Ascending aorta (tissue), 2 donors: Measurements from ENCODE around the gene MACROH2A1. TPM values are rescaled to one million over a fixed set of nuclear protein-coding genes. Genes with fewer than 3 reads are reported as not detected.

Experiments
- DNase-seq, 2 donors: peaks; one replicate each; pipeline ENCODE4 v3.0.0-alpha.2; 2019; ENCODE audit warnings: low spot score in 2 of 2
- H3K27ac ChIP-seq, 2 donors: fragments of 200-600 bp; sonication (generic); one replicate each; pipeline ENCODE4 v1.5.1; 2016 to 2017; ENCODE audit warnings: mild to moderate bottlenecking in 1 of 2
- H3K27me3 ChIP-seq: fragments of 200-600 bp; sonication (generic); one replicate; pipeline ENCODE4 v1.5.1; 2017
- H3K36me3 ChIP-seq, 2 donors: fragments of 200-600 bp; sonication (generic); one replicate each; pipeline ENCODE4 v1.5.1; 2016
- H3K4me1 ChIP-seq, 2 donors: fragments of 200-600 bp; sonication (generic); one replicate each; pipeline ENCODE4 v1.5.1; 2016 to 2017; ENCODE audit warnings: mild to moderate bottlenecking in 1 of 2
- H3K4me3 ChIP-seq, 2 donors: fragments of 200-600 bp; sonication (generic); one replicate each; pipeline ENCODE4 v1.5.1; 2016 to 2017; ENCODE audit warnings: mild to moderate bottlenecking in 1 of 2
- H3K9me3 ChIP-seq, 2 donors: fragments of 200-600 bp; sonication (generic); one replicate each; pipeline ENCODE4 v1.5.1; 2016
- intact Hi-C: fragments of 100-400 bp; cut with DNase I; formaldehyde crosslinking; loops from one replicate; pipeline ENCODE4 v1.15.1; 2023
- total RNA-seq: library from RNA; depleted of rRNA; stranded (reverse); fragments of >200 nt; gene quantifications from one replicate; pipeline ENCODE4 v1.1.0, GENCODE V29; 2016
- TF ChIP-seq, protein P1 (sequence below), 3 experiments: fragments of 200-600 bp in 2 of 3; fragments of 450-650 bp in 1 of 3; sonication (generic) in 2 of 3; IDR thresholded peaks; one replicate each; pipeline ENCODE4 v1.5.1; 2016 to 2019; ENCODE audit warnings: antibody characterized with exemption in 3 of 3, mild to moderate bottlenecking in 1 of 3, moderate library complexity in 1 of 3

Gene MACROH2A1
- total RNA-seq, 1 donor from 2014 or later = 216 TPM

DNA sequence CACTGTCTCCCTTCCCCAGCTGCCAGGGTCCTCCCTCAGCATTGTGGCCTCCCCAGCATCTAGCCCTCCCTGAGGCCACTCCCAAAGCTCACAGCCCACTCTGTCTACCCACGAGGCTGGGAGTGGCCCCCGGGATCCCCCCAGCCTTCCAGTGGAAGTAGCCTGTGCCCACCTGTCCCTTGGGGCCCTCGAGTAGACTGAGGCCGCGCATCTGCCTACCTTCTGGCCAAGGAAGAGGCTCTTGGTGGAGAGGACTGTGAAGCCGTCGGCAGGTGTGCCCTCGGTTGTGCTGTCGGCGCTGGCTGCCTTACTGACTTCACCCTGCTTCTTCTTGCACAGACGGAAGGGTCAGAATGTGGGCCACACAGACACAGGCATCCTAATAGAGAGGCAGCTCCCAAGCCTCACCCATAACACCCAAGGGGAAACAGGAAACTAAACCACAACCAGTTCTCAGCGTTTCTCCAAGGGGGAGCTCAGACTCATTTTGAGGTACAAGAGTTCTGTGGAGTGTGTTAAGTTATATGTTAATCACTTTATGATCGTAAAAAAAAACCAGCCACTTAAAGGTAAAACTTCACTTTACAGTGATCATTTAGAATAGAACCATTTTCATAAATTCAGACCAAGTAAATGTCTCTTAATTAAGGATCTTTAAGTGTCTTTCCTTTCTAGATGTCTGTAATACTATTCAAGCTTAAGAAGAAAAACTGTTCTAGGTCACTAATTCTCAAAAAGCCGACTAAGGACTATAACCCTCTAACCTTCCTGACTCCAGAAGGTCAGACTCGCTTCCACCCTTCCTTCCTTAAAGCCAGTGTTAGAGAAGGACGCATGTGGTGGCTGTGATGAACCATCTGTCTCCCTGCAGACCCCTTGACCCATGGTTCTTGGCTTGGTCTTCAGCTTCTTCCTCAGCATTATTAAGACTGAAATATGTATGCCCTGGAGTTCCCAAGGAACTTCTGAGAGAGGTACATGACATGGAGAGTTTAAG, 38.5 kb downstream of the MACROH2A1 start:
- no peaks in the 10 kb centered on the region for H3K9me3 ChIP-seq
- DNase-seq = peak in 1 of 2 donors; percentile 53
- H3K27me3 ChIP-seq = no peaks in the 10 kb centered on the region
- peaks cover 16 to 23% of the 10 kb centered on the region in 2 donors for H3K36me3 ChIP-seq
- intact Hi-C loops = no loop called here
- TF ChIP-seq, protein P1, sequence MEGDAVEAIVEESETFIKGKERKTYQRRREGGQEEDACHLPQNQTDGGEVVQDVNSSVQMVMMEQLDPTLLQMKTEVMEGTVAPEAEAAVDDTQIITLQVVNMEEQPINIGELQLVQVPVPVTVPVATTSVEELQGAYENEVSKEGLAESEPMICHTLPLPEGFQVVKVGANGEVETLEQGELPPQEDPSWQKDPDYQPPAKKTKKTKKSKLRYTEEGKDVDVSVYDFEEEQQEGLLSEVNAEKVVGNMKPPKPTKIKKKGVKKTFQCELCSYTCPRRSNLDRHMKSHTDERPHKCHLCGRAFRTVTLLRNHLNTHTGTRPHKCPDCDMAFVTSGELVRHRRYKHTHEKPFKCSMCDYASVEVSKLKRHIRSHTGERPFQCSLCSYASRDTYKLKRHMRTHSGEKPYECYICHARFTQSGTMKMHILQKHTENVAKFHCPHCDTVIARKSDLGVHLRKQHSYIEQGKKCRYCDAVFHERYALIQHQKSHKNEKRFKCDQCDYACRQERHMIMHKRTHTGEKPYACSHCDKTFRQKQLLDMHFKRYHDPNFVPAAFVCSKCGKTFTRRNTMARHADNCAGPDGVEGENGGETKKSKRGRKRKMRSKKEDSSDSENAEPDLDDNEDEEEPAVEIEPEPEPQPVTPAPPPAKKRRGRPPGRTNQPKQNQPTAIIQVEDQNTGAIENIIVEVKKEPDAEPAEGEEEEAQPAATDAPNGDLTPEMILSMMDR (IDR thresholded peaks at IDR 0.05) = no peak
- peaks cover 0 to 8% of the 10 kb centered on the region in 2 donors for H3K4me1 ChIP-seq
- H3K4me3 ChIP-seq = no peak overlapping the region
- no peak overlapping the region for H3K27ac ChIP-seq

DNA sequence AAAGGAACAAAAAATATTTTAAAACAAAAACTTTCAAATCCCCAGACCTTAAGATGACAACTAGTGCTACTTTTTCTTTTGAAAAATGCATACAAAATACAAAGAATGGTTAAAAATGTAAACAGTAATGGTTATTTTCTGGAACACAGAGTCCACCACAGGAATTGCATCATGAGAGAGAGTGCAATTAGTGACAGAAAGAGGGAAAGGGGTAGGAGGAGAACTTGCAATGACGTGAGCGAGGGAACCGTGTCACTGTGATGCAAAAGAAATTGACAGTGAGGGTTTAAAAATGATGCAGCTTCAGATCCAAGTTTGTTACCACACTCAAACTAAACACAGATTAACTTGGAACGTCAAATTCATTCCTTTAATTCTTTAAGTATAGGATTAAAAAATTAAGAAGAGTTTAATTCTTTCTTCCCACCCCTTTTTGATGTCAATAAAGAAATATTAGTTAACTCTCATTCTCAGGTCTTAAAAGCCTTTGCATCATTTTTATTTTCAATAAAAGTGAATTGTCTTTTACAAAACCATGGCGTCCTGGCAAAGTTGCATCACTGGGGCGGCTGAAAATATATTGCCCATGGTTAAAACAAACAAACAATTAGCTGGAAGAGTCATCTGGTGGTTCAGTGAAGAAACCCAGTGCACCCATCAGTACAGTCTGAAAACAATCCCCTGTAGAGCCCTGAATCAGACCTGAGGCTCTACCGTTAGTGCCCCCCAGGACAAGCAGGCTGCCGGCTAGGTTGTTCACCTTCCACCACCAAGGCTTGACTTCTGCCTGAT, 39.5 kb downstream of the MACROH2A1 start:
- Histone ChIP-seq H3K4me1 (peaks cover 2 to 13% of the 10 kb centered on the region in 2 donors), H3K9me3 (no peaks in the 10 kb centered on the region), H3K36me3 (peaks cover 14 to 19% of the 10 kb centered on the region in 2 donors), H3K4me3 (no peak overlapping the region), H3K27ac (no peak overlapping the region), H3K27me3 (no peaks in the 10 kb centered on the region)
- peak in 1 of 2 donors; percentile 42 for DNase-seq
- intact Hi-C loops = no loop called here
- TF ChIP-seq, protein P1 (IDR thresholded peaks at IDR 0.05) = no peak

DNA sequence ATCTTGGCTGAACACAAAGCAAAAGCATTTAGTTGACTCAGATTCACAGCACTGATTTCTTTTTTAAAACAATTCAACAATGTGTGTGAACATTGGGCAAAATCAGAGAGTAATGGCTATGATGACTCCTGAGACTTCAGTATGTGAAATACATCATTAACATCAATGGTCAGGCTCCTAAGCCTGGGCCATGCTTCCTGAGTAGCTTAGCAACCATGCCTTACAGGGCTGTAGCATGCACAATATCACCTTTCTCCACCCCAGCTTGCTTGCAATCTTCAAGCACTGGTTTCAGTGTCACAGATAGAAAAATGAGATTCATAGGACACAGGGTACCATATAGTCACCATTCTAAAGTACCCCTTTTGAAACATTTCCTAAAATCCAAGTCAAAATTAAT, 41.3 kb downstream of the MACROH2A1 start:
- Histone ChIP-seq H3K36me3 (peaks cover 15 to 19% of the 10 kb centered on the region in 2 donors), H3K27me3 (no peaks in the 10 kb centered on the region), H3K27ac (peak overlapping the region in 1 of 2 donors; percentile 66), H3K4me1 (peaks cover 4 to 20% of the 10 kb centered on the region in 2 donors), H3K9me3 (no peaks in the 10 kb centered on the region), H3K4me3 (no peak overlapping the region)
- intact Hi-C loops = no loop called here
- peak in 1 of 2 donors; percentile 30 for DNase-seq
- TF ChIP-seq, protein P1 (IDR thresholded peaks at IDR 0.05) = no peak

DNA sequence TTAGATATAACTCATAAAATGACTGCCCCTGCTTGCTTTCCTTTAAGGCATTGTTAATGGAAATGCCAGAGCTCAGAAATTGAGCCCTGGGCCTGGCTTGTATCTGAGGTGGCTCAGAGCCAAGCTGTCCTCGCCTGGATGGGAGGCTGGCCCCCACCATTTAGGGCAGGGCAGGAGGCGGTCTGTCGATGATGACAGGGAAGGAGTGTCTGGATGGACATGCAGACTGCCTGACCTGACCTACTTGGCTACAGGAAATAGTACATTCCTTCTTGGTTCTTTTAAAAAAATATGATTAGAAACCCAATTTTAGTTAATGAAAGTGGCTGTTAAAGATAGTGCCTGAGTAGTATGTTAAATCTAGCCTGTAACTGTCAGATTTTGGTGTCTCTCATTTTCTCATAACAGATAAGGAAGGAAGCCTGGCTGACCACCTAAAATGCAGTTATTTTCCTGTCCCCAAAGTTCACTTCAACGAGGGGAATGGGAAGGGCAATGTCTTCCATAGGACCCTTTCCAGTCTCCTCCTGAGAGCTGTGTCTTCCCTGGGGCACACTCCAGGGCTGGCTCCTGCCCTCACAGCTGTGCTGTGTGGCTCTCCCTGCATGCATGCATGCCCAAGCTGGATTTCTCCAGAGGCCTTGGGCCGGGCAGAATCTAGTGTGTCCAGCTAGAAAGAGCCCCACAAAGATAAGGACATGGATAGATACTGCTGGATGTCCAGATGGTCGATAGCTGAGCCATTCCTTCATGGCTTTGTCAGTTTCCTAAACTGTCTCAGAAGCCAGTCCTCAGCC, 42.3 kb downstream of the MACROH2A1 start:
- H3K27ac ChIP-seq = peak overlapping the region in 1 of 2 donors; percentile 66

More for the DNA sequence above, 42.3 kb downstream of the MACROH2A1 start:
- TF ChIP-seq, protein P1 (IDR thresholded peaks at IDR 0.05) = no peak
- Histone ChIP-seq H3K36me3 (peaks cover 15 to 28% of the 10 kb centered on the region in 2 donors), H3K27me3 (no peaks in the 10 kb centered on the region), H3K4me3 (no peak overlapping the region), H3K4me1 (peaks cover 4 to 20% of the 10 kb centered on the region in 2 donors), H3K9me3 (no peaks in the 10 kb centered on the region)
- intact Hi-C loops = no loop called here
- DNase-seq = peak in 1 of 2 donors; percentile 81
